HG02970 (cell line): ENCODE results near the gene POLR2I.
"Not testable (repeated sequence)": the region's sequence is repeated elsewhere in the genome, so short reads cannot be mapped to it uniquely, and the experiment has no call there.

Experiments used
- ATAC-seq: cut with Tn5 transposase; IDR thresholded peaks from one replicate; pipeline ENCODE4 v1.9.1; 2021; ENCODE audit warnings: mild to moderate bottlenecking, moderate library complexity, moderate number of reproducible peaks; ENCODE audit not compliant: unreplicated experiment, low FRiP score

POLR2I gene

GRCh38 chr19:36136964-36137686 is 22.4 kb upstream of the POLR2I start:
- ATAC-seq = no peak

GRCh38 chr19:36134867-36135266 is 20.2 kb upstream of the POLR2I start:
- not testable (repeated sequence) for ATAC-seq

- ATAC-seq = not testable (repeated sequence)
Observed at GRCh38 chr19:36131221-36131620, 16.5 kb upstream of the POLR2I start.

GRCh38 chr19:36128392-36128736 is 13.7 kb upstream of the POLR2I start:
- ATAC-seq = no peak

GRCh38 chr19:36125557-36125956 is 10.9 kb upstream of the POLR2I start:
- no peak for ATAC-seq

- no peak for ATAC-seq
Observed at GRCh38 chr19:36121486-36122124, 6.9 kb upstream of the POLR2I start.

- ATAC-seq = no peak
Observed at GRCh38 chr19:36120984-36121358, 6.3 kb upstream of the POLR2I start.

GRCh38 chr19:36120092-36120983 is 5.7 kb upstream of the POLR2I start:
- ATAC-seq = no peak

GRCh38 chr19:36116344-36116637 is 1.6 kb upstream of the POLR2I start:
- ATAC-seq = no peak

GRCh38 chr19:36115453-36116343 is 1.0 kb upstream of the POLR2I start, which contains the start of gene TBCB:
Gene TBCB, plus strand, starts transcription at chr19:36115468. Its CDS starts 93 bp downstream, at chr19:36115561.
- ATAC-seq = peak; percentile 41

GRCh38 chr19:36113894-36114720 is 568 bp downstream of the POLR2I start:
- no peak for ATAC-seq

GRCh38 chr19:36113425-36113824 is 1.2 kb downstream of the POLR2I start:
- no peak for ATAC-seq

GRCh38 chr19:36112678-36113077 is 2.0 kb downstream of the POLR2I start:
- no peak for ATAC-seq

- no peak for ATAC-seq
Observed at GRCh38 chr19:36111200-36111539, 3.5 kb downstream of the POLR2I start.

GRCh38 chr19:36110487-36111199 is 4.0 kb downstream of the POLR2I start, which contains the start of gene OVOL3:
Gene OVOL3, plus strand, starts transcription at chr19:36111143. Its CDS starts 60 bp downstream, at chr19:36111203.
- no peak for ATAC-seq

GRCh38 chr19:36108684-36109083 is 6.0 kb downstream of the POLR2I start:
- no peak for ATAC-seq

GRCh38 chr19:36106991-36107390 is 7.7 kb downstream of the POLR2I start:
- ATAC-seq = no peak

- ATAC-seq = no peak
Observed at GRCh38 chr19:36106441-36106840, 8.2 kb downstream of the POLR2I start.
